Glomerular visceral epithelial cell (primary cell): Measurements from ENCODE around the gene DHDH.
A peak's percentile ranks its signal among the peaks of the same experiment; 100 is the strongest.

Experiments used
- DNase-seq: peaks from one replicate; pipeline ENCODE4 v3.0.0-alpha.2; 2016; ENCODE audit errors: extremely low spot score

The DHDH gene

GRCh38 chr19:48966541-48967345 is 33.2 kb downstream of the DHDH start:
- peak; percentile 27 for DNase-seq

- peak; percentile 49 for DNase-seq
Observed at GRCh38 chr19:48967346-48968178, 34.1 kb downstream of the DHDH start.

- peak; percentile 36 for DNase-seq
Observed at GRCh38 chr19:48968179-48968661, 34.7 kb downstream of the DHDH start.

- no peak for DNase-seq
Observed at GRCh38 chr19:48968813-48969218, 35.3 kb downstream of the DHDH start.

- DNase-seq = peak; percentile 33
Observed at GRCh38 chr19:48969276-48970138, 36.0 kb downstream of the DHDH start.

- no peak for DNase-seq
Observed at GRCh38 chr19:48970139-48970766, 36.8 kb downstream of the DHDH start.

- DNase-seq = peak; percentile 75
Observed at GRCh38 chr19:48970923-48971395, 37.5 kb downstream of the DHDH start.

GRCh38 chr19:48975947-48976847 is 42.7 kb downstream of the DHDH start:
- DNase-seq = no peak

- DNase-seq = no peak
Observed at GRCh38 chr19:48977061-48977460, 43.6 kb downstream of the DHDH start.

GRCh38 chr19:48982280-48982679 is 48.8 kb downstream of the DHDH start:
- no peak for DNase-seq

- DNase-seq = no peak
Observed at GRCh38 chr19:48985711-48986110, 52.2 kb downstream of the DHDH start.

GRCh38 chr19:48986211-48986610 is 52.7 kb downstream of the DHDH start:
- DNase-seq = no peak

GRCh38 chr19:48987323-48987722 is 53.8 kb downstream of the DHDH start:
- DNase-seq = no peak

- no peak for DNase-seq
Observed at GRCh38 chr19:48988286-48988685, 54.8 kb downstream of the DHDH start.

- no peak for DNase-seq
Observed at GRCh38 chr19:48988860-48989259, 55.4 kb downstream of the DHDH start.

- no peak for DNase-seq
Observed at GRCh38 chr19:48989701-48990291, 56.3 kb downstream of the DHDH start.

- no peak for DNase-seq
Observed at GRCh38 chr19:48990400-48990799, 56.9 kb downstream of the DHDH start.

- no peak for DNase-seq
Observed at GRCh38 chr19:48991011-48991609, 57.6 kb downstream of the DHDH start.

- peak; percentile 79 for DNase-seq
Observed at GRCh38 chr19:48991873-48992580, 58.5 kb downstream of the DHDH start.
